Stimulated activated CD8-positive, alpha-beta memory T cell treated with anti-CD3 and anti-CD28 coated beads, Interleukin-4, amount 100 ng/mL, for 4 hours (primary cell): ENCODE results near the gene FCHO1.

Source experiments
- DNase-seq, 2 donors: peaks; one replicate each; pipeline ENCODE4 v3.0.0-alpha.2; 2020; ENCODE audit warnings: low read depth in 2 of 2, low spot score in 1 of 2

The FCHO1 gene

GRCh38 chr19:17734146-17734545, 17.1 kb upstream of the FCHO1 start:
- no peak for DNase-seq

GRCh38 chr19:17735410-17735809, 15.9 kb upstream of the FCHO1 start:
- no peak for DNase-seq

GRCh38 chr19:17737690-17738153, 13.6 kb upstream of the FCHO1 start:
- no peak for DNase-seq

GRCh38 chr19:17739121-17739875, 12.0 kb upstream of the FCHO1 start:
- DNase-seq: no peak

GRCh38 chr19:17741456-17741855, 9.8 kb upstream of the FCHO1 start:
- DNase-seq: no peak

- no peak for DNase-seq
These were observed 7.2 kb upstream of the FCHO1 start for GRCh38 chr19:17743874-17744580.

- DNase-seq: peak; percentile 81 to 85
These were observed 3.8 kb upstream of the FCHO1 start for GRCh38 chr19:17747205-17748098.

GRCh38 chr19:17748884-17749638, 2.2 kb upstream of the FCHO1 start:
- DNase-seq: no peak

- DNase-seq: no peak
These were observed 1.4 kb upstream of the FCHO1 start for GRCh38 chr19:17749912-17750317.

GRCh38 chr19:17751912-17752273, 616 bp downstream of the FCHO1 start:
- no peak for DNase-seq

GRCh38 chr19:17752865-17753639, 1.8 kb downstream of the FCHO1 start:
- DNase-seq: no peak

- DNase-seq: no peak
These were observed 2.7 kb downstream of the FCHO1 start for GRCh38 chr19:17753976-17754375.

- DNase-seq: no peak
These were observed 3.6 kb downstream of the FCHO1 start for GRCh38 chr19:17754634-17755442.

GRCh38 chr19:17755443-17755890, 4.2 kb downstream of the FCHO1 start:
- DNase-seq: no peak

GRCh38 chr19:17755977-17756670, 4.8 kb downstream of the FCHO1 start:
- DNase-seq: no peak

GRCh38 chr19:17757125-17757524, 5.8 kb downstream of the FCHO1 start:
- no peak for DNase-seq

- no peak for DNase-seq
These were observed 7.2 kb downstream of the FCHO1 start for GRCh38 chr19:17758515-17758914.

- no peak for DNase-seq
These were observed 9.9 kb downstream of the FCHO1 start for GRCh38 chr19:17761148-17761547.
